ENCODE measurements around the gene FGFRL1.

The FGFRL1 gene

DNA sequence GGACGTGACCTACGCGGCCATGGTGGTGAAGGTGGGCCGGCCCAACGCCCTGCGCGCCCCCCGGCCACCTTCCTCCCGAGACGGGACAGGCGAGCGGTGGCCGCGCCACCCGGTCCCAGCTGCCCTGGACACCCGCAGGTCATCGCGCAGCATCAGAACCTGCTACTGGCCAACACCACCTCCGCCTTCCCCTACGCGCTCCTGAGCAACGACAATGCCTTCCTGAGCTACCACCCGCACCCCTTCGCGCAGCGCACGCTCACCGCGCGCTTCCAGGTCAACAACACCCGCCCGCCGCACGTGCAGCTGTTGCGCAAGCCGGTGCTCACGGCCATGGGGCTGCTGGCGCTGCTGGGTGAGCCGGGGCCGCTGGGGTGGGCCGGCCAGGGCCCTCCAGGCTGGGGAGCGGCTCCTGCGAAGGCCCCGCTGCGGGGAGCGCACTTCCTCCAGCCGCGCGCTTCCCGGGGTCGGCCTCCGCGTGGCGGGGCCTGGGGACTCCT lies 9.2 kb upstream of the FGFRL1 start:
- TF ChIP-seq, protein P1, sequence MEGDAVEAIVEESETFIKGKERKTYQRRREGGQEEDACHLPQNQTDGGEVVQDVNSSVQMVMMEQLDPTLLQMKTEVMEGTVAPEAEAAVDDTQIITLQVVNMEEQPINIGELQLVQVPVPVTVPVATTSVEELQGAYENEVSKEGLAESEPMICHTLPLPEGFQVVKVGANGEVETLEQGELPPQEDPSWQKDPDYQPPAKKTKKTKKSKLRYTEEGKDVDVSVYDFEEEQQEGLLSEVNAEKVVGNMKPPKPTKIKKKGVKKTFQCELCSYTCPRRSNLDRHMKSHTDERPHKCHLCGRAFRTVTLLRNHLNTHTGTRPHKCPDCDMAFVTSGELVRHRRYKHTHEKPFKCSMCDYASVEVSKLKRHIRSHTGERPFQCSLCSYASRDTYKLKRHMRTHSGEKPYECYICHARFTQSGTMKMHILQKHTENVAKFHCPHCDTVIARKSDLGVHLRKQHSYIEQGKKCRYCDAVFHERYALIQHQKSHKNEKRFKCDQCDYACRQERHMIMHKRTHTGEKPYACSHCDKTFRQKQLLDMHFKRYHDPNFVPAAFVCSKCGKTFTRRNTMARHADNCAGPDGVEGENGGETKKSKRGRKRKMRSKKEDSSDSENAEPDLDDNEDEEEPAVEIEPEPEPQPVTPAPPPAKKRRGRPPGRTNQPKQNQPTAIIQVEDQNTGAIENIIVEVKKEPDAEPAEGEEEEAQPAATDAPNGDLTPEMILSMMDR (conservative IDR thresholded peaks at IDR 0.05; ENCODE audit: low read length), result no peak
- peak; percentile 29 for DNase-seq (ENCODE audit: low read depth)
- no peak overlapping the region for H3K4me3 ChIP-seq (ENCODE audit: low read length)

DNA sequence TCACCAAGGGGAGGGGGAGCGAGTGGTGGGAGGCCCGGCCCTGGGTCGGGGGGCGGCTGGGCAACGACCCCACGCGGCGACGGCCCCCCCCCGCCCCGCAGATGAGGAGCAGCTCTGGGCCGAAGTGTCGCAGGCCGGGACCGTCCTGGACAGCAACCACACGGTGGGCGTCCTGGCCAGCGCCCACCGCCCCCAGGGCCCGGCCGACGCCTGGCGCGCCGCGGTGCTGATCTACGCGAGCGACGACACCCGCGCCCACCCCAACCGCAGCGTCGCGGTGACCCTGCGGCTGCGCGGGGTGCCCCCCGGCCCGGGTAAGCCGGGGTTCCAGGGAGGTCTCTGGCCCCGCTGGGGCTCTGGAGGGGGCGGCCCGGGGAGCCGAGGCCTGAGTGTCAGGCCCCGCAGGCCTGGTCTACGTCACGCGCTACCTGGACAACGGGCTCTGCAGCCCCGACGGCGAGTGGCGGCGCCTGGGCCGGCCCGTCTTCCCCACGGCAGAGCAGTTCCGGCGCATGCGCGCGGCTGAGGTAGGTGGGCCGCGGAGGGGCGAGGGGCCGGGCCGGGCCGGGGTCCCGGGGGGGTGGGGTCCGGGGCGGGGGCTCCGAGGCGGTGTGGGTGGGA lies 8.7 kb upstream of the FGFRL1 start:
- H3K4me3 ChIP-seq (ENCODE audit: low read length), result no peak overlapping the region
- TF ChIP-seq, protein P1 (conservative IDR thresholded peaks at IDR 0.05; ENCODE audit: low read length), result no peak

DNA sequence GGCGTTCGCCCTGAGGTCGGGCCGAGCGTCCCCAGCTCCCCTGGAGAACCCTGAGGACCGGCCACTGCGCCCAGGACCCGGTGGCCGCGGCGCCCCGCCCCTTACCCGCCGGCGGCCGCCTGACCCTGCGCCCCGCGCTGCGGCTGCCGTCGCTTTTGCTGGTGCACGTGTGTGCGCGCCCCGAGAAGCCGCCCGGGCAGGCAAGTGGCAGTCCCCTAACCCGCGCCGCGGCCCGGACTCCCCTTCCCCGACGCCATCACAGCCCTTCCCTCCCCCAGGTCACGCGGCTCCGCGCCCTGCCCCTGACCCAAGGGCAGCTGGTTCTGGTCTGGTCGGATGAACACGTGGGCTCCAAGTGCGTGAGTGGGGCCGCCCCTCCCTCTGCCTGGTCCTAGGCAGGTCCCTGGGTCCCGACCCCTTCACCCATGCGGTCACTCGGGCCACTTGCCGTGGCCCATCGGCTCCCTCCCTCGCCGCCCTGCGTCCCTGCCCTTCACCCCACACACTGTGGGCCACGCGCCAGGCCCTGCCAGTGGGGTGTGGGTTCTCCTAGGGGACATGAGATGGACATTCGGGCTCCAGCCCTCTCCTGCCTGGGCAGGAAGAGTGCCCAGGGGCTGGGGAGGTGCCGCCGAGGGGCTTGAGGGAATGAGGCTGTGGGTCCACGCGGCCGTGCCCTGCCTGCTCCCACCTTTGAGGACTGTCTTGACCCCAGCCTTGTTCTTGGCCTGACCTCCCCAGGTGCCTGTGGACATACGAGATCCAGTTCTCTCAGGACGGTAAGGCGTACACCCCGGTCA lies 8.0 kb upstream of the FGFRL1 start:
- DNase-seq (ENCODE audit: low read depth), result no peak
- TF ChIP-seq, protein P1 (conservative IDR thresholded peaks at IDR 0.05; ENCODE audit: low read length), result no peak
- no peak overlapping the region for H3K4me3 ChIP-seq (ENCODE audit: low read length)

More for the DNA sequence above, 8.7 kb upstream of the FGFRL1 start:
- no peak for DNase-seq (ENCODE audit: low read depth)

DNA sequence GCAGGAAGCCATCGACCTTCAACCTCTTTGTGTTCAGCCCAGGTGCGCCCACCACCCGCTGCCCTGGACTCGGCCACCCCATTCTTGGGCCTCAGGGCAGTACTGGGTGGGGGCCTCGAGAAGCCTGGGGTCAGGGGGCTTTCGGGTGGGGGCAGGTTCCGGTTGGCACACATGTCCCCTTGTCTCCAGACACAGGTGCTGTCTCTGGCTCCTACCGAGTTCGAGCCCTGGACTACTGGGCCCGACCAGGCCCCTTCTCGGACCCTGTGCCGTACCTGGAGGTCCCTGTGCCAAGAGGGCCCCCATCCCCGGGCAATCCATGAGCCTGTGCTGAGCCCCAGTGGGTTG lies 7.4 kb upstream of the FGFRL1 start:
- TF ChIP-seq, protein P1 (conservative IDR thresholded peaks at IDR 0.05; ENCODE audit: low read length), result no peak

DNA sequence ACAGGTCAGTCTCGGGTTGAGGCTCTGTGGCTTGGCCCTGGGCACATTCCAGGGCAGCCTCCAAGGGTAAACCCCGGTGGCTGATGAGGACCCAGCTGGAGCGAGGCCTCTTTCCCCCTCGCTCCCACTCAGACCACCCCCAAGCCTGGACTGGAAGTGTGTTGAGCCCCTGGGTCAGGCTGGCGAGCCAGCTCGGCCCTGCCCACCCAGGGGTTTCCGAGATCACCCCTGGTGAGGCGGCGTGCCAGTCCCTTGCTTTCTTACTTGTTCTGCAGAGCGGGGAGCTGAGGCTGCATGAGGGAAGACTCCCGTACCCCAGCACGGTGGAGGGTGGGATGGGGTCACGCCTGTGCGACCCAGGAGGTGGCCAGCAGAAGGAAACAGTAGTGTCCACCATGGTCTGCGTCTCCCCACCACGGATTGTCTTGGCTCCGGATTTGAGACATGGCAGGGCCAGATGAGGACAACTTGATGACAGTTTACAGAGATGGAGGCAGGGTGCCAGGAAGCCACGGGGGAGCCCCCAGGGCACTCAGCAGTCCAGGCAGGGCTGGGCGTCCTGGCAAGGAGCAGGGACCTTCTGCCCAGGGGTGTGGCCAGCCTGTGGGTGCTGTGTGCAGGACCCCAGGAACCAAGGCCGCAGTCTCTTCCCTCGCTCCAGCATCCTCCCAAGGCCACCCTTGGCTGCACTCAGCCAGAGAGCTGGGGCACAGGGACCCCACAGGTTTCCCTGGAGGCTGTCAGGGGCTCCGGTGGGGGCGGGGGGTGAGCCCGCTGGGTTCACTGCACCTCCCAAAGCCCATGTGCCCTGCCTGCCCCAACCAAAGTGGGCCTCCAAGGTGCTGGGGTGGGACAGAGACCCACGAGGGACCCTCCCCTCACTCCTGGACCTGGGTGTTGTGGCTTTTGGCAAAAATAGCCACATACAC lies 6.6 kb upstream of the FGFRL1 start:
- H3K4me3 ChIP-seq (ENCODE audit: low read length), result no peak overlapping the region
- no peak for DNase-seq (ENCODE audit: low read depth)
- TF ChIP-seq, protein P1 (conservative IDR thresholded peaks at IDR 0.05; ENCODE audit: low read length), result no peak

More for the DNA sequence above, 7.4 kb upstream of the FGFRL1 start:
- DNase-seq (ENCODE audit: low read depth), result no peak
- H3K4me3 ChIP-seq (ENCODE audit: low read length), result no peak overlapping the region

DNA sequence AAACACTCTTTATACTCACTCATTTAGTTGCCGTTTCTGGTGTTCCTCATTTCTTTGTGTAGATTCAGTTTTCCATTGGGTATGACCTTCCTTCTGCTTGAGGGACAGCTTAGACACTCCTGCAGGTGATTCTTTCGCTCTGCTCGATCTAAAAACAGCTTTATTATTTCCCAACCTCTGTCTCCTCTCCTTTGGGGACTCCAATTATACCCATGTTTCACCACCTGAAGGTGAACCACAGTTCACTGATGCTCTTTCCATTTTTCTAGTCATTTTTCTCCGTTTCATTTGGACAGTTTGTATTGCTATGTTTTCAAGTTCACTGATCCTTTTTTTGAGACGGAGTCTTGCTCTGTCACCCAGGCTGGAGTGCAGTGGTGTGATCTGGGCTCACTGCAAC lies 4.6 kb upstream of the FGFRL1 start:
- no peak for DNase-seq (ENCODE audit: low read depth)
- TF ChIP-seq, protein P1 (conservative IDR thresholded peaks at IDR 0.05; ENCODE audit: low read length), result no peak
- H3K4me3 ChIP-seq (ENCODE audit: low read length), result no peak overlapping the region
